GM10266 (cell line): ENCODE measurements around the gene ACOX1.

Experiments used
- DNase-seq: peaks from one replicate; pipeline ENCODE4 v3.0.0; 2012; ENCODE audit errors: extremely low spot score
- TF ChIP-seq, protein P1 (sequence below): IDR thresholded peaks from 2 replicates; pipeline ENCODE4 v1.5.1; 2012; ENCODE audit warnings: mild to moderate bottlenecking, low read depth; ENCODE audit not compliant: control insufficient read depth, insufficient read depth; ENCODE audit errors: missing control alignments

ACOX1 gene

DNA sequence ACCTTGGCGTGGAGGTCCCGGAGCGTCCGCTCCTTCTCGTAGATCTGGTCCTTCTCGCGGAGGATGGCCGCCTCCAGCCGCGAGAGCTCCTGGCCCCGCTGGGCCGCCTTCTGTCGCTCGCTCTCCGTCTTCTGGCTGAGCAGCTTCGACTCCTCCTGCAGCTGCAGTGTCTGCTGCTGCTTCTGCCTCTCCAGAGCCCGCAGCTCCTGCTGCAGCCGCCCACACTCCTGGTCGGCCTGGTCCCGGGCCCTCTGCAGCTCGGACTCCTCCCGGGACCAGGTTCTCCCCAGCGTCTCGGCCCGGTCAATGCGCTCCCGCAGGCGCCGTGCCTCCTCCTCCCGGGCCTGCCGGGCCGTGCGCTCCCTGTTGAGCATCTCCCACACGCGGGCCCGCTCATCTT, 29.2 kb upstream of the ACOX1 start:
- TF ChIP-seq, protein P1, sequence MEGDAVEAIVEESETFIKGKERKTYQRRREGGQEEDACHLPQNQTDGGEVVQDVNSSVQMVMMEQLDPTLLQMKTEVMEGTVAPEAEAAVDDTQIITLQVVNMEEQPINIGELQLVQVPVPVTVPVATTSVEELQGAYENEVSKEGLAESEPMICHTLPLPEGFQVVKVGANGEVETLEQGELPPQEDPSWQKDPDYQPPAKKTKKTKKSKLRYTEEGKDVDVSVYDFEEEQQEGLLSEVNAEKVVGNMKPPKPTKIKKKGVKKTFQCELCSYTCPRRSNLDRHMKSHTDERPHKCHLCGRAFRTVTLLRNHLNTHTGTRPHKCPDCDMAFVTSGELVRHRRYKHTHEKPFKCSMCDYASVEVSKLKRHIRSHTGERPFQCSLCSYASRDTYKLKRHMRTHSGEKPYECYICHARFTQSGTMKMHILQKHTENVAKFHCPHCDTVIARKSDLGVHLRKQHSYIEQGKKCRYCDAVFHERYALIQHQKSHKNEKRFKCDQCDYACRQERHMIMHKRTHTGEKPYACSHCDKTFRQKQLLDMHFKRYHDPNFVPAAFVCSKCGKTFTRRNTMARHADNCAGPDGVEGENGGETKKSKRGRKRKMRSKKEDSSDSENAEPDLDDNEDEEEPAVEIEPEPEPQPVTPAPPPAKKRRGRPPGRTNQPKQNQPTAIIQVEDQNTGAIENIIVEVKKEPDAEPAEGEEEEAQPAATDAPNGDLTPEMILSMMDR, result no peak
- no peak for DNase-seq

DNA sequence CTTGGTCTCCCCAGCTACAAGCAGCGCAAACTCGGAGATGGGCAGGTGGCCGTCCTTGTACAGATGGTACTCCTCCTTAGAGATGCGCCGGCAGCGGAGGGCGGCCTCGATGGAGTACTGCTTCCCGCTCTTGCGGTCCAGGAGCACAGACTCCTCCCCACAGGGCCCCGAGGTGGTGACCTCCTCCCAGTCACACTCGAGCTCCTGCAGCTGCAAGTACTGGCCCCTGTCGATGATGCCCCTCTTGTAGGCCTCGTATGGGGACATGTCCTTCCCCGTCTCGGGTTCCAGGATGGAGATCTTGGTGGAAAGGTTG, 28.8 kb upstream of the ACOX1 start:
- DNase-seq, result no peak
- TF ChIP-seq, protein P1, result no peak

DNA sequence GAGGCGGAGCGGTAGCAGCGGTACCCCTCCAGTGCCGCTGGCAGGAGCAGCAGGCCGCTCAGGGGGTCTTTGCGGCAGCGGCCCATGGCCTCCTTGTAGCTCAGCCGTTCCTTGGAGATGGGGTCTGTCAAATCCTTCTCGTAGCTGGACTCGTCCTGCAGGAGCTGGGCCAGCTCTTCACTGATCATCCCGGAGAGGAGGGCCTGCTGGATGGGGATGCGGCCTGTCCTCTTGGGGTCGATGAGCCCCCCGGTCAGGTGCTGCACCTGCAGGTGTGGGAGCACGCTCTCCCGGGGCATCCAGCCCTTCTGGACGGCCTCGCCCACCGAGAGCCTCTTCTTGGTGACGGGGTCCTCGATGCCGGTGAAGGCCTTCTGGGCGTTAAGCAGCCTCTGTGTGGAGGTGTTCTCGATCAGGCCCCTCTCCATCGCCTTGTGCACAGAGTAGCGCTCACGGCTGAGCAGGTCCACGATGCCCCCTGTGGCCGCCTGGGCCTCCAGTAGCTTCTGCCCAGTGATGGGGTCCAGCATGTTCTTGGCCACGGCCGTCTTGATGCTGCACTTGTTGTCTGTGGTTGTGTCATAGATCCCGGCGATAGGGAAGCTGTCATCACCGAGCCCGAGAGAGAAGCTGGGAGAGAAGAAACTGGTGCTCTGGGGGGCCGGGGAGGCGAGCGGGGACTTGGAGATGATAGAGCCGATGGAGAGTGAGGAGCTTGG, 28.3 kb upstream of the ACOX1 start:
- DNase-seq, result no peak
- TF ChIP-seq, protein P1, result no peak

DNA sequence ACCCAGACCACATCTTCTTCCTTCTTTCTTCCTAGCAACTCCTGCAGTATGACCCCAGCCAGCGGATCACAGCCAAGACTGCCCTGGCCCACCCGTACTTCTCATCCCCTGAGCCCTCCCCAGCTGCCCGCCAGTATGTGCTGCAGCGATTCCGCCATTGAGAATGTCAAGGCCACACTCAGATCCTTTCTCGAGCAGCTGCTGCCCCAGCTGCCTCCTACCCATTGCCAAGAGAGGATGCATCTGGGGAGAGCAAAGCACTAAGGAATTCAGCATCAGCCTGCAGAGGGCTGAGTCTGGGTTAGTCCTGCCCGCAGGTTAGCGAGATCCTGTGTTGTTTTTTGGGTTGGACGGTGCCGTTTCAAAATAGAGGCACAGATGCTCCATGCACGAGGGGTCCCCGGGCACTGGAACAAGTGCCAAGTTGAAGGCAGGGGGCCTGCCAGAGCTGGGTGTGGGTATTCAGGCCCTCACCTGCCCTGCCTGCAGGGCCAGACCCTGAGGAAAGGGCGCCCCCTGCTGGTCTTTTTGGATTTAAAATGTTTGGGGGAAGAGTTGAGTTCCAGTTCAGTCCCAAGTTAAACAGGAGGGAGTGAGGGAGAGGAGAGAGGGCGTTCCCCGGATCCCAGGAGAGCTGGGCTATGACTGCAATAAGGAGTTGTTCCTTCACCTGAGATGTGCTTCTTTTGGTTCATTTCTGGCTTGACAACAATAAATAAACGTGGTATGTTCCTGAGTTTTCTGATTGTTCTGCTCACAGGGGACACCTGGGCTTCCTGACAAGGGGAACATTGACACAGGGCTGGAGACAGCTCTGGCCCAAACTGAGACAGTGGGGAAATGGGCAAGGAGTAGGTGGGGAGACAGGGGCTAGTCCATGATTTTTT, 26.5 kb upstream of the ACOX1 start:
- peak; percentile 92 for DNase-seq
- TF ChIP-seq, protein P1, result peak; percentile 69

DNA sequence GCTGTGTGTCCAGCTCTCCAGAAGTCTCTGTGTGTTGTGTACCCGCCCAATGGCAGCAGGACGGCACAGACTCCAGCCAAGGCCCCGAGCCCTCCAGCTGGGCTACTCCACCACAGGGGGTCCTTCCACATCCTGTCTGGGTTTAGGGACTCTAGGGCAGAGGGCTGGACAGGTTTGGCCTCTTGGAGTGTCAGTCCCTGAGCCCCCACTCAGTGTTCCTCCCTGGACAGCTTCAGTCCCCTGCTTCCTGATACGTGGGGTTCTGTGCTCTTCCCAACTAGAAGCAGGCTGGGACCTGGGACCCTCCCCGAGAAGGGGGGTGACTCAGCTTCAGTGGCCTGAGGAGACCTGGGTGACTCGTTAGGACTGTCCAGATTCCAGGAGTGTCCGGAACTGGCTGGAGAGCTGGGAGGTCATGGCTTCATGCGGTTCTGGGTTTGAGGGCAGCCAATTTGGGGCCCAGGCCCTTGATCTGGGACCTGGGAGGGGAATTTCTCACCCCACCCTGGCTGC, 25.8 kb upstream of the ACOX1 start:
- no peak for DNase-seq
- TF ChIP-seq, protein P1, result no peak

DNA sequence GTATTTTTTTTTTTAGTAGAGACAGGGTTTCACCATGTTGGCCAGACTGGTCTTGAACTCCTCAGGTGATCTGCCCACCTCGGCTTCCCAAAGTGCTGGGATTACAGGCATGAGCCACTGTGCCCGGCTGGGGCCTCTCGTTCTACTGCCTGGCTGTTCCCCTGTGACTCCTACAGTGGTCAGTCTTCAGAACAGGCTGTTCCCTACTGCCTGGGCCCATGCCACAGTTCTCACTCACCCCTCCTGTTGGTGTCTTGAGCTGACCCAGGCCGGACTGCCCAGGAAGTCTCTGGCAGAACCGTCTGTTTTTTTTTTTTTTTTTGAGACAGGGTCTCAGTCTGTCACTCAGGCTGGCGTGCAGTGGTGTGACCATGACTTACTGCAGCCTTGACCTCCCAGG, 24.9 kb upstream of the ACOX1 start:
- TF ChIP-seq, protein P1, result no peak
- no peak for DNase-seq

DNA sequence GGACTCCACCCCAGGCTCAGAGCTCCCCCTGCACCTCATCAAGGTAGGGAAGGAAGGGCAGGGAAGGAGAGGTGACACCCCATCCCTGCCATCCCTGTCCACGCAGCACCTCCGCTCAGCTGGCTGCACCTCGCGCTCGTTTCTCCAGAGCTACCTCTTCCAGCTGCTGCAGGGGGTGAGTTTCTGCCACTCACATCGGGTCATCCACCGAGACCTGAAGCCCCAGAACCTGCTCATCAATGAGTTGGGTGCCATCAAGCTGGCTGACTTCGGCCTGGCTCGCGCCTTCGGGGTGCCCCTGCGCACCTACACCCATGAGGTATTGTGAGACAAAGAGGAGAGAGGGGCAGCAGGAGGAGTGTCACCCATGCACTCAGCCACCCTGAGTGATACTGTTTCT, 23.1 kb upstream of the ACOX1 start:
- TF ChIP-seq, protein P1, result no peak
- no peak for DNase-seq
